ENCODE measurements around the gene GRM1. TPM values are rescaled to one million over a fixed set of nuclear protein-coding genes. Genes with fewer than 3 reads are reported as not detected.
A peak's percentile ranks its signal among the peaks of the same experiment; 100 is the strongest.

The GRM1 gene
- polyA plus RNA-seq, 3 donors: not detected

GRCh38 chr6:146295695-146296094 is 266.8 kb downstream of the GRM1 start:
- Histone ChIP-seq H3K79me2 (ENCODE audit: insufficient read depth, low read length) (no peaks in the 10 kb centered on the region), H3K4me3 (replicated peaks in 1 of 3; ENCODE audit: low read depth in 2 of 3, low read length in 3 of 3) (no peak overlapping the region), H3K36me3 (replicated peaks in 1 of 2; ENCODE audit: control insufficient read depth in 1 of 2, insufficient read depth in 2 of 2, low read length in 2 of 2) (no peaks in the 10 kb centered on the region), H3K4me1 (ENCODE audit: control insufficient read depth in 1 of 2, insufficient read depth in 2 of 2, low read length in 2 of 2) (peaks cover 2% of the 10 kb centered on the region in 2 donors), H4K20me1 (ENCODE audit: insufficient read depth, low read length) (no peaks in the 10 kb centered on the region), H3K9ac (ENCODE audit: insufficient read depth, low read length, poor library complexity, severe bottlenecking) (no peak overlapping the region), H3K27me3 (ENCODE audit: control insufficient read depth in 2 of 2, insufficient read depth in 2 of 2, low read length in 2 of 2) (no peaks in the 10 kb centered on the region), H3K9me3 (replicated peaks in 1 of 2; ENCODE audit: control insufficient read depth in 1 of 2, insufficient read depth in 1 of 2, low read length in 2 of 2) (no peaks in the 10 kb centered on the region), H2AFZ (ENCODE audit: insufficient read depth, low read depth, low read length, poor library complexity, severe bottlenecking) (no peak overlapping the region), H3K27ac (ENCODE audit: low read depth in 1 of 2, low read length in 2 of 2) (no peak overlapping the region), H3K4me2 (replicated peaks; ENCODE audit: extremely low read depth, low read length, poor library complexity, severe bottlenecking) (no peak overlapping the region)
- no CpG with 5 or more reads among the region's 4 CpGs for WGBS (ENCODE audit: insufficient coverage)
- intact Hi-C loops (cut with micrococcal nuclease): no loop called here
- H3K9me3 Mint-ChIP-seq: no peaks in the 10 kb centered on the region
- no peak for TF ChIP-seq CTCF (IDR thresholded peaks at IDR 0.05)
- peaks cover 4% of the 10 kb centered on the region for H3K4me1 Mint-ChIP-seq
- H3K4me3 Mint-ChIP-seq: no peak overlapping the region
- H3K27ac Mint-ChIP-seq: peak overlapping the region in 2 of 7 donors; percentile 38 to 46
- peaks cover 0 to 1% (median 1%) of the 10 kb centered on the region in 3 donors for H3K27me3 Mint-ChIP-seq (ENCODE audit: low read depth in 3 of 3)
- no peaks in the 10 kb centered on the region for H3K36me3 Mint-ChIP-seq
- no peak for DNase-seq

GRCh38 chr6:146297815-146298214 is 269.0 kb downstream of the GRM1 start:
- no peaks in the 10 kb centered on the region for H3K36me3 Mint-ChIP-seq
- Histone ChIP-seq H3K4me2 (replicated peaks; ENCODE audit: extremely low read depth, low read length, poor library complexity, severe bottlenecking) (no peak overlapping the region), H4K20me1 (ENCODE audit: insufficient read depth, low read length) (no peaks in the 10 kb centered on the region), H3K27me3 (ENCODE audit: control insufficient read depth in 2 of 2, insufficient read depth in 2 of 2, low read length in 2 of 2) (no peaks in the 10 kb centered on the region), H3K9me3 (replicated peaks in 1 of 2; ENCODE audit: control insufficient read depth in 1 of 2, insufficient read depth in 1 of 2, low read length in 2 of 2) (no peaks in the 10 kb centered on the region), H3K4me3 (replicated peaks in 1 of 3; ENCODE audit: low read depth in 2 of 3, low read length in 3 of 3) (no peak overlapping the region), H3K27ac (ENCODE audit: low read depth in 1 of 2, low read length in 2 of 2) (no peak overlapping the region), H2AFZ (ENCODE audit: insufficient read depth, low read depth, low read length, poor library complexity, severe bottlenecking) (no peak overlapping the region), H3K79me2 (ENCODE audit: insufficient read depth, low read length) (no peaks in the 10 kb centered on the region), H3K36me3 (replicated peaks in 1 of 2; ENCODE audit: control insufficient read depth in 1 of 2, insufficient read depth in 2 of 2, low read length in 2 of 2) (no peaks in the 10 kb centered on the region), H3K4me1 (ENCODE audit: control insufficient read depth in 1 of 2, insufficient read depth in 2 of 2, low read length in 2 of 2) (no peaks in the 10 kb centered on the region), H3K9ac (ENCODE audit: insufficient read depth, low read length, poor library complexity, severe bottlenecking) (no peak overlapping the region)
- H3K9me3 Mint-ChIP-seq: peaks cover 0 to 1% (median 0%) of the 10 kb centered on the region in 7 donors
- intact Hi-C loops (cut with micrococcal nuclease): no loop called here
- TF ChIP-seq CTCF (IDR thresholded peaks at IDR 0.05): no peak
- no peak overlapping the region for H3K27ac Mint-ChIP-seq
- DNase-seq: no peak
- H3K27me3 Mint-ChIP-seq (ENCODE audit: low read depth in 3 of 3): peaks cover 0 to 3% (median 1%) of the 10 kb centered on the region in 3 donors
- H3K4me1 Mint-ChIP-seq: peaks cover 5% of the 10 kb centered on the region
- no peak overlapping the region for H3K4me3 Mint-ChIP-seq

Data from CD14-positive monocyte (primary cell).